HG03520 (cell line): ENCODE data around the gene IL31RA.
"Not testable (repeated sequence)": the region's sequence is repeated elsewhere in the genome, so short reads cannot be mapped to it uniquely, and the experiment has no call there.

ENCODE experiments used
- ATAC-seq: cut with Tn5 transposase; IDR thresholded peaks from one replicate; pipeline ENCODE4 v1.9.1; 2021; ENCODE audit warnings: mild to moderate bottlenecking, moderate library complexity; ENCODE audit not compliant: unreplicated experiment

IL31RA gene

DNA sequence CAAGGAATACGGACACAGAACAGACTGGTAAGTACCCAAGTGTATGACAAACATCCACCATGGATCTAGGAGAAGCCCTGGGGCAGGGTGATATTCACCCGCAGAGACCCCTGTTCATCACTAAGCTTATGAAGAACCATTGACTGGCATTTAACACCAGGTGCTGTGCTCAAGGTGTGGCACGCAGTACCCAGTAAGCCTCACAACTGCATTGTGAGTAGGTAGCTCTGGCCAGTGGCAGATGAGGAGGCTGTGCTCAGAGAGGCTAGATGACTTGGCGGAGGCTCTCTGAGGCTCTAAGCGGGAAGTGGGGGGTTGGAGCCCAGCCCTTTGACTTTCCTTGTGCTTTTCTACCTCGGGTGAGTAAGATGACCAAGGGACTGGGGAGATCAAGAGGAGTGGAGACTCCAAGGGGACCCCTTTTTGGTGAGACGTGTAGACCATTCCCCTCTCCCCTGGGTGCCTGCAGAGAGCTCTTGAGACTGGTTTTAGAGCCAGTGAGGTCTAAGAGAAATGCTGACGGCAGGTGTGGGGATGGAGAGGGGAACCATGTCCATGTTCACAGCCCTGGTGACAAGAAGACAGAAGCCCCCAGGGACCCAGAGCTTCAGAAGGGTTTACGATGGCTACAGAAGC, 72.8 kb downstream of the IL31RA start:
- no peak for ATAC-seq

DNA sequence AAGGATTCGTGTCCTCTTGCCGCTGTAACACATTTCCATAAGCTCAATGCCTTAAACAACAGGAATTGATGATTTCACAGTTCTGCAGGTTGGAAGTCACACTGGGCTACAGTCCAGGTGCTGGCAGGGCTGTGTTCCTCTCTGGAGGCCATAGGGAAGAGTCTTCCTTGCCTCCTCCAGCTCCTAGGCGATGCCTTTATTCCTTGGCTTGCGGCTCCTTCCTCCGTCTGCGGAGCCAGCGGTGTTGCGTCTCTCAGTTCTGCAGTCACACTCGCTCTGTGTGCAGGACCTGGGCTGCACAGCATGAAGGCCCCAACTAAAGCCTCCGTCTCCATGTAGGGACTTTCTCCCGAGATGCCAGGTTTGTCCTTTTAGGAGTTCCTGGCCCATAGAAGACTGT, 73.6 kb downstream of the IL31RA start:
- ATAC-seq = no peak

- ATAC-seq = no peak
Observed at GRCh38 chr5:55925181-55925580, 74.0 kb downstream of the IL31RA start.

GRCh38 chr5:55925712-55926111, 74.6 kb downstream of the IL31RA start:
- ATAC-seq = no peak

- no peak for ATAC-seq
Observed at GRCh38 chr5:55926476-55926875, 75.3 kb downstream of the IL31RA start.

DNA sequence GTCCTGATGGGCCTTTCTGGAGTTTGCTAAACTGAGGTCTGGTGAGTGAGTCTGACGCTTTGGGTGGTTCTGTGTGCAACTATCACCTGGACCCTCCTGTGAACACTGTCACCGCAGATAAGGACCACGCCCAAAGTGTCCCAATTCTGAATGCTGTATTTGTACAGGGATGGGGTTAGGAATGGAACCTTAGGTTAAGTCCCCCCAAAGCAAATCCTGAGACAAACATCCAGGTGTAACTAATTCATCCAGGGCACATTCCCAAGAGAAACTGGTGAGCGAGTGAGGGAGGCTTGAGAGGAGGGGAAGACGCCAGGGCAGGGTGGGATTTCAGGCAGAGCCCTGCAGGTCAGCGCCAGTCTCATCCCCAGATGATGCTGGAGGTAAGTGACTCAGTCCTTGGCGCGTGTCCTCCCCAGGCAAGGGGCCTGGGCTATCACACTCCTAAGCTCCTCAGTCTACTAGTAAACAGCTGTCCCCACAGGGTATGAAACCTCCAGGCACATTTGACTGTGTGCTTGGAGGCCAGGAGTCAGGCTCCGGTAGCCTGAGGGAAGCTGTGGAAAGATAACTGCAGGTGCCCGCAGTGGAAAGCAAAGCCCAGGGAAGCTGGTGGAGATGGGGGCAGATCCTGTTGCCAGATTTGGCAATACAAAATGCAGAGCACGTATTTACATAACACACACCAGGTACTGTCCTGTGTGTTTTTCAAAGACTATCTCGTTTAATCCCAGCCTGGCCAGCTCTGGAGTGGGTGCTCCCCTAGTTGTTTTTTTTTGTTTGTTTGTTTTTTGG, 76.9 kb downstream of the IL31RA start:
- no peak for ATAC-seq

DNA sequence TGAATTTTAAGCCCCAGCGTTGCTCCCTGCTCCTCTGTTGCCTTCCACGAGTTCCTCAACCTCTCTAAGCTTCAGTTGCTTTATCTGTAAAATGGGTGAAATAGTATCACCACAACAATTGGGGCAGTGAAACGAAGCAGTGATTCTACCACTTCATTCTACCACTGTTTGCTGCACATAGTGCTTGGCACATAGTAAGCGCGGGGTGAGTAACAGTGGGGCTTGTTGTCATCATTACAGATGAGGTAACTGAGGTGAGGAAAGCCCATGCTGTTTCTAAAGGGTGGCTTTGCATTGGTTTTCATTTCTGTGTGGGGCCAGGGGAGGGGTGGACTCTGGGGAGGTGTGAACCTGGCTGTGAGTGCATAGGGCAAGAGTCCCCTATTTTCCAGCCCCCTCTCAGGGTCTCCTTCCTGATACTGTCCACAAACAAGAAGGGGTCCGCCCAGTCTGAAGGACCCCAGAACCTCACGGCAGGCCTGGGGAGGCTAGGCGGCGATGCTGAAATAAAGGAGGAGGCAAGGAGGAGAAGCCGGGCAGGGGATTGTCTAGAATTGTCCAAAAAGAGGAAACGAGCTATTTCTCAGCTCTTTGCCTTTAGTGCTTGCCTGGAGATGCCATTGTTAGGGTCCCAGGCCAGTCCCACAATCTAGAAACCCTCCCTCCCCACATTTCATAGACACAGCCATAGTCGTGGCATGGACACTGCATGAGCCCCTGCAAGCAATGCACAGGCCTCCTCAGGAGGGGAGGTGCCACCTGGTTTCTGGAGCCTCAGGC, 78.1 kb downstream of the IL31RA start:
- ATAC-seq = no peak

- ATAC-seq = no peak
Observed at GRCh38 chr5:55932700-55933099, 81.5 kb downstream of the IL31RA start.

- ATAC-seq = no peak
Observed at GRCh38 chr5:55933377-55934114, 82.4 kb downstream of the IL31RA start.

DNA sequence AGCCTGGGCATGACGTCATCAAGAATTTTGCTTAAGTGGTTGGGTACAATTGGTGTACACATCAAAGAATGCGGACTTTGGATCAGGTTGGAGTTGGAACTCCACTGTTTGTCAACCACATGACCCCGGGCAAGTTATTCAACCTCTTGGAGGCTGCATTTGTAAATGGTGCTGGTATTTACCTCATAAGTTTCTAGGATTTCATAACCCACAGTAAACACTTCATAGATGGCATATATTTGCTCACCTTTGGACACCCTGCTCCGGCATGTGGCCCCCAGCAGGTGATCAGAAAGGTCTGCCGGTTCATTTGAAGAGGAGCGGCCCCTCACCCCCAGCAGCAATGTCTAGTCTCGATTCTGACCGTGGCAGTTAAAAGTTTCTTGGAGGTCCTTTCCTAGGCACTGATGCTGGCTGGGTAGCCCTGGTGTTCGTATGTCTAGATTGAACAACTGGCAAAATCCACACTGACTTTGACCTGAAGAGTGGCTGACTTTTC, 83.0 kb downstream of the IL31RA start:
- no peak for ATAC-seq

DNA sequence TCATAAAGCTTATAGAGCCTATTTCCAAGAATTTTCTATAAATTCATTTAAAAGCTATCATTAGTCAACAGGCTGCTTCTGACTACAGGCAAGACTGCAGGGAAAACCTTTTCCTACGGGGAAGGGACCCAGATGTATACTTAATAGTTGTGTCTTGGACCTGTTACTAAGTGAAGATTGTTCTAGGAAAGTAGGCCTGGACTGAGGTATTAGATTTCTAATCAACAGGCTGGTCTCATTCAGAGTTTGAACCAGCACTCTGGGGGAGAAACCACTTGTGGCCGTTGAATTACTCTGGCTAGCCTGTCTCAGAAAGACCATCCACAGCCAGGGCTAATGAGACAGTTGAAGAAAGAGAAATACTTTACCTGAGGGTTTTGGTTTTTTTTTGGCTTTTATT, 83.6 kb downstream of the IL31RA start:
- no peak for ATAC-seq

- no peak for ATAC-seq
Observed at GRCh38 chr5:55935371-55935770, 84.2 kb downstream of the IL31RA start.

- peak; percentile 60 for ATAC-seq
Observed at GRCh38 chr5:55936100-55936693, 85.0 kb downstream of the IL31RA start.

GRCh38 chr5:55937598-55937997, 86.4 kb downstream of the IL31RA start:
- ATAC-seq = not testable (repeated sequence)

DNA sequence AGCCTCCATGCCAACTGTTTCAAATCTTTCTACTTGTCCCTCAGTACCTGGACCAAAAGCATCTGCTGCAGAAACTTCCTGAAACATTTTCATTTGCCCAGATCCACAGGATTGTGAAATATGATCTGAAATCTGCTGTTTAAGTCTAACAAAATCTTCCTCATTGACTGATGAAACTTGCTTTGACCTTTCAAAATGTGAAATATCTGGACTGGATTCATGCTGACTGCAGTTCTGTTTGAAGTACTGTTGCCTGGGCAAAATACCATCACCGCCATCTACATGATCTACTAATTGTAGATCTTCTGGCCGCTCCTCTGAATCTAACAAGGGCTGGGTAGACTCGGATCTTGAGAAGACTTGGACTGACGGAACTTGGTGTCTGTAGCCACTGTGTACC, 90.0 kb downstream of the IL31RA start:
- ATAC-seq = not testable (repeated sequence)

DNA sequence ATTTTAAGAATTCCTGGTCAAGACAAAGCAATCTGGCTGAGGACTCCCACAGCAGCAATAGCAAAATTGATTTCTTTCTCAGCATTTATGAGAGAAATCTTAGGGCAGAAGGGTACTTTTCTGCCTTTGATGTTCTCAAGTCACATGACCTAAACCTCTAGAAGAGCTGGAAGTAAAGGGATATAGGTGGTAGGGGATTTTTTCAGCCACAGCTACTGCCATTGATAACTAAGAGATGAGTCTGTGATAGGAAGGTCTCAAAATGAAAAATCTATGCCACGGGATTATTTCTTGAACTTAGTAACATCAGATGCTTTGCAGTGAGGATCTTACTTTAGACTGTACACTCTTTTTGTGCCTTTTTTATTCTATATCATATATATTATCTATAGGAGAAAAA, 108.1 kb downstream of the IL31RA start:
- ATAC-seq = no peak

- no peak for ATAC-seq
Observed at GRCh38 chr5:55960779-55961178, 109.6 kb downstream of the IL31RA start.

DNA sequence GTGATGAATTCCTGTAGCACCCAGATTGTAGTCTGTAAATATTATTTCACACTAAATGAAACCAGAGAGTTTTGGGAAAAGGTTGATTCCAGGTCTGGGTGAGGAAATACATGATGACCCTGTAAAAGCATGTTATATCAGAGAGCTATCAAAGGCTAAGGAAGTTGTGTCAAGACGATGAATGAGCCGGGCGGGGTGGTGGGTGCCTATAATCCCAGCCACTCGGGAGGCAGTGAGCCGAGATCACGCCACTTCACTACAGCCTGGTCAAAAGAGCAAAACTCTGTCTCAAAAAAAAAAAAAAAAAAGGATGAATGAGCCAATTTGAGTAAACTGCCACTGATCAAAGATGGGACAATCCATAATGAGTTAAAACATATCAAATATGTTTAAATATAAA, 114.4 kb downstream of the IL31RA start:
- ATAC-seq = no peak

- ATAC-seq = no peak
Observed at GRCh38 chr5:55966284-55966683, 115.1 kb downstream of the IL31RA start.

GRCh38 chr5:55969956-55970355, 118.8 kb downstream of the IL31RA start:
- ATAC-seq = no peak
